ENCODE results near the gene TAF5L.

- TF ChIP-seq CTCF (conservative IDR thresholded peaks at IDR 0.05) (no peak), ZFX (IDR thresholded peaks at IDR 0.05) (no peak)
These were observed 63.2 kb downstream of the TAF5L start for GRCh38 chr1:229562686-229563085.
